SU-DHL-6 (cell line): ENCODE measurements around the gene TRIP13.

Source experiments
- CTCF ChIP-seq: fragments of 200-600 bp; sonication (generic); IDR thresholded peaks from one replicate; pipeline ENCODE4 v1.5.1; 2017; ENCODE audit warnings: antibody characterized with exemption, mild to moderate bottlenecking, low read length, moderate library complexity; ENCODE audit not compliant: insufficient read depth, poor library complexity, severe bottlenecking
- EZH2phosphoT487 ChIP-seq: fragments of 200-600 bp; sonication (generic), shearing (Covaris generic); conservative IDR thresholded peaks from 2 replicates; pipeline ENCODE4 v1.6.1; 2018; ENCODE audit warnings: mild to moderate bottlenecking, antibody characterized with exemption, low read length, moderate library complexity, mixed read lengths

DNA sequence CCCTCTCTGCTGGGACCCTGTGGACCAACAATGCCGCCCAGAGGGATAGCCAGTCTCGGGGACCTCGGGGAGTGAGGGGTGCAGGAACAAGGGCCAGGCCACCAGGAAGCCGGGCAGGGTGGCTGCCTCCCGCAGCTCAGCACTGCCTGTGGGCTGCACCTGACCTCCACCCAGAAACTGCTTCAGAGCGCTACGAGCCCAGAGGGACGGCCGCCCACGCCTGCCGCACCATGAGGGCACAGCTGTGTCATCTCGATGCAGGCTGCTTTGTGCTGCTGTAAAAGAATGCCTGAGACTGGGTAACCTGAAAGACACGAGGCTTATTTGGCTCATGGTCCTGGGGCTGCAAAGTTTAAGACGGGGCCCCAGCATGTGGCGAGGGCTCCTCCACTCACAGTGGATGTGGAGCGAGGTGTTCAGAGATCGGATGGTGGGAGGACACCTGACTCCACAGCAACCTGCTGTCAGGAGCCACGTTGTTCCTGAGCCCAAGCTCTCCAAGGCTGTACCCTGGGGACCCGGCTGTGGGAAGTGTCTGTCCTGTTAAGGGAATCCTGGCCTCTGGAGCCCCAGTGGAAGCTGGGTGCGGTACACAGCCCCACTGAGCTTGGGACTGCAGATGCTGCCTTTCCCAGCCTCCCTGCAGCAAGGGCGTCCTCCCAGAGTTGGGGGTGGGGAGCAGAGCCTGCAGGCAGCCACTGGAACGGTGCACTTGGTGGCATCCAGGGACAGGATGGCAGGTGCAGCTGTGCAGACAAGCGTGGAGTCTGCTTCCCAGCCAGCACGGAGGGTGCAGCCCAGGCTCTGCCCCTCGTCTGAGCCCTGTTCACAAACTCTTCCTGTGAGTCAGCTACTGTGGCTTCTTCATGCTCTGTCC lies 30.1 kb upstream of the TRIP13 start:
- no peak for TF ChIP-seq CTCF
- no peak for TF ChIP-seq EZH2phosphoT487
